ENCODE results near the gene HOXB2. TPM values are rescaled to one million over a fixed set of nuclear protein-coding genes. Genes with fewer than 3 reads are reported as not detected.

The HOXB2 gene
- 4.9 TPM for total RNA-seq

GRCh38 chr17:48545022-48545375 lies at the start of gene HOXB2:
TSS of gene HOXB2 (minus strand) at chr17:48545109. CDS start at chr17:48544911, 198 bp downstream.
- peak; percentile 59 for DNase-seq

GRCh38 chr17:48593840-48594537 lies 49.1 kb upstream of the HOXB2 start:
- DNase-seq, result peak; percentile 88

- no peak for DNase-seq
Observed at GRCh38 chr17:48593126-48593829, 48.4 kb upstream of the HOXB2 start, which contains the start of gene HOXB5. TSS of gene HOXB5 (minus strand) at chr17:48593779. CDS start at chr17:48593682, 97 bp downstream.

GRCh38 chr17:48592577-48592976 lies 47.7 kb upstream of the HOXB2 start:
- DNase-seq, result no peak

GRCh38 chr17:48592057-48592514 lies 47.2 kb upstream of the HOXB2 start:
- DNase-seq, result no peak

GRCh38 chr17:48591255-48592056 lies 46.5 kb upstream of the HOXB2 start:
- DNase-seq, result no peak

- no peak for DNase-seq
Observed at GRCh38 chr17:48590607-48591161, 45.8 kb upstream of the HOXB2 start.

- DNase-seq, result no peak
Observed at GRCh38 chr17:48589831-48590606, 45.1 kb upstream of the HOXB2 start, which contains the start of gene HOXB3. TSS of gene HOXB3 (minus strand) at chr17:48590241. CDS start at chr17:48552474, 37,767 bp downstream.

- DNase-seq, result no peak
Observed at GRCh38 chr17:48589060-48589830, 44.3 kb upstream of the HOXB2 start.

- DNase-seq, result no peak
Observed at GRCh38 chr17:48588528-48588927, 43.6 kb upstream of the HOXB2 start.

GRCh38 chr17:48588074-48588415 lies 43.1 kb upstream of the HOXB2 start:
- no peak for DNase-seq

GRCh38 chr17:48587276-48588073 lies 42.6 kb upstream of the HOXB2 start:
- DNase-seq, result no peak

GRCh38 chr17:48586355-48587258 lies 41.7 kb upstream of the HOXB2 start:
- no peak for DNase-seq

GRCh38 chr17:48584223-48584741 lies 39.4 kb upstream of the HOXB2 start:
- no peak for DNase-seq

GRCh38 chr17:48583708-48584222 lies 38.9 kb upstream of the HOXB2 start:
- no peak for DNase-seq

GRCh38 chr17:48582750-48583069 lies 37.8 kb upstream of the HOXB2 start:
- DNase-seq, result no peak

- no peak for DNase-seq
Observed at GRCh38 chr17:48579760-48580554, 35.0 kb upstream of the HOXB2 start.

- no peak for DNase-seq
Observed at GRCh38 chr17:48579471-48579759, 34.5 kb upstream of the HOXB2 start.

Data from skin of body (tissue), 2 donors.